ENCODE measurements around the gene RPGRIP1L.

The RPGRIP1L gene

DNA sequence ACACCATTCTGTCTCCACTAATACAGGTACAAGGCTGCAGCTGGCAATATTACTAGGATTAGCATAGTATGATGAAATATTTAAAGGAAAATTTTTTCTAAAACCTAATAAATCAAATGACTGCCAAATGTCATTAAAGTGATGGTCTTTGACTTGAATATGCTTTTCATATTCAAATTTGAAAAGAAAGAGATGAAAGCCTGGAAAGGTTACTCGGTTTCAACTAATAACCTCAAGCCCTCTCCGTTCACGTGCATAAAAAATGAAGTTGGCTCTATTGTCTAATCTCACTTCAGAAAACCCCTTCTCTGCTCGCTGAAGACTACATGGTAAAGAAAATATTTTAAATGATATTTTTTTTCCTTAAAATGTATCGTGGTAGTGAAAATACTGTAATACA lies 83.2 kb downstream of the RPGRIP1L start:
- Mint-ChIP-seq H3K4me1 (no peaks in the 10 kb centered on the region), H3K27ac (no peak overlapping the region), H3K27me3 (ENCODE audit: low read depth) (no peaks in the 10 kb centered on the region), H3K4me3 (no peak overlapping the region), H3K36me3 (ENCODE audit: low read depth) (peaks cover 11% of the 10 kb centered on the region), H3K9me3 (no peaks in the 10 kb centered on the region)
- TF ChIP-seq, protein P1, sequence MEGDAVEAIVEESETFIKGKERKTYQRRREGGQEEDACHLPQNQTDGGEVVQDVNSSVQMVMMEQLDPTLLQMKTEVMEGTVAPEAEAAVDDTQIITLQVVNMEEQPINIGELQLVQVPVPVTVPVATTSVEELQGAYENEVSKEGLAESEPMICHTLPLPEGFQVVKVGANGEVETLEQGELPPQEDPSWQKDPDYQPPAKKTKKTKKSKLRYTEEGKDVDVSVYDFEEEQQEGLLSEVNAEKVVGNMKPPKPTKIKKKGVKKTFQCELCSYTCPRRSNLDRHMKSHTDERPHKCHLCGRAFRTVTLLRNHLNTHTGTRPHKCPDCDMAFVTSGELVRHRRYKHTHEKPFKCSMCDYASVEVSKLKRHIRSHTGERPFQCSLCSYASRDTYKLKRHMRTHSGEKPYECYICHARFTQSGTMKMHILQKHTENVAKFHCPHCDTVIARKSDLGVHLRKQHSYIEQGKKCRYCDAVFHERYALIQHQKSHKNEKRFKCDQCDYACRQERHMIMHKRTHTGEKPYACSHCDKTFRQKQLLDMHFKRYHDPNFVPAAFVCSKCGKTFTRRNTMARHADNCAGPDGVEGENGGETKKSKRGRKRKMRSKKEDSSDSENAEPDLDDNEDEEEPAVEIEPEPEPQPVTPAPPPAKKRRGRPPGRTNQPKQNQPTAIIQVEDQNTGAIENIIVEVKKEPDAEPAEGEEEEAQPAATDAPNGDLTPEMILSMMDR (IDR thresholded peaks at IDR 0.05; ENCODE audit: unreplicated experiment in 3 of 3) = no peak

DNA sequence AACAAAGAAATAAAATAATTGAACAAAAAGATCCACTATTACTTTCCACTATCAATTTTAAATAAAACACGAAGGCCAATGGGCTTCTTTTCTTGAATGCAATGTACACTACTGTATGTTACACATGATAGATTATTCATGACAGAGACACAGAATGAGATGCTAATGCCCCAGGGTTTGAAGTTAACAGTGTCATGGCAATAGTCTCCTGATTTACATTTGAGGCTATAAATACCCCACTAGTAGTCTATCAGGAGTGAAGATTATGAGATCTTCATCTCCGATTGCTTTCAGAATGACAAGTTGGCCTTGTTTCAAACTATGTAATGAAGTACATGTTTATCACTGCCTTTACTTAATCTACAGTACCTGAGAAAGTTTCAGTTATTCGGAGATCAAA lies 84.4 kb downstream of the RPGRIP1L start:
- H3K9me3 Mint-ChIP-seq = no peaks in the 10 kb centered on the region
- H3K4me1 Mint-ChIP-seq = no peaks in the 10 kb centered on the region
- no peak overlapping the region for H3K27ac Mint-ChIP-seq
- TF ChIP-seq, protein P1 (IDR thresholded peaks at IDR 0.05; ENCODE audit: unreplicated experiment in 3 of 3) = no peak
- H3K36me3 Mint-ChIP-seq (ENCODE audit: low read depth) = peaks cover 11% of the 10 kb centered on the region
- no peak overlapping the region for H3K4me3 Mint-ChIP-seq
- no peaks in the 10 kb centered on the region for H3K27me3 Mint-ChIP-seq (ENCODE audit: low read depth)

DNA sequence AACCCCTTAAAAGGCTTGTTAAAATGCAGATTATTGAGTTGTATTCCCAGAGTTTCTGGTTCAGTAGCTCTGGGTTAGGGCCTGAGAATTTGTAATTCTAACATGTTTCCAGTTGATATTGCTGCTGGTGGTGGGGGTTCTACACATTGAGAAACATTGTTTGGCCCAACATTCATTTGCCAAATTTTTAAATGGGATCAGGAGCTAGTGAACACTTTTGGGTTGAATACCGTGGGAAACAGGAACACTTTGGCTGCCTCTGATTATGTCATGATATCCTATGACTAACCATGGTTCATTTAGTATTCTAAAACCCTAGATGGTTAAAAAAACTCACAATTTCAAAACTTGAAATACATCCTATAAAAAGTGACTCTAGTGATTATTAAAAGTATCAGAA lies 89.3 kb downstream of the RPGRIP1L start:
- Mint-ChIP-seq H3K4me1 (peaks cover 5% of the 10 kb centered on the region), H3K4me3 (no peak overlapping the region), H3K36me3 (ENCODE audit: low read depth) (peaks cover 20% of the 10 kb centered on the region), H3K27ac (peak overlapping the region in 2 of 3 experiments; percentile 56 to 59), H3K27me3 (ENCODE audit: low read depth) (no peaks in the 10 kb centered on the region), H3K9me3 (no peaks in the 10 kb centered on the region)
- TF ChIP-seq, protein P1 (IDR thresholded peaks at IDR 0.05; ENCODE audit: unreplicated experiment in 3 of 3) = no peak

DNA sequence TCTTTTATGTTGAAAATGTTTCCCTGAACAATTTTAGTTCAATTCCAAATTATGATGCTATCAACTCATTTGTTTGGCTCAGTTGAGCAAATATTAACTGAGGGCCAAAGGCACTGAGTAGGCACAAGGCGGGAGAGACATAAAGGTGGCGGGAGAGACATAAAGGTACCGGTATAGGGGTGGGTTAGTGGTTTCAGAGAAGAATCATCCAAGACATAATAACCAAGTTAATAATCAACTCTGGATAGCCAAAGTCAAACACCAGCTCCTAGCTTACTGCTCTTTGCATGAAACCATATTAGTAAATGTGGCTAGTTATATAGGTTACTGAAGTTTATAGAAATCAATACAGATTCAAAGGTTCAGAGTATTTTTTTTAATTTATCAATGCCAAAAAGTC lies 91.7 kb downstream of the RPGRIP1L start:
- H3K4me1 Mint-ChIP-seq = peaks cover 5% of the 10 kb centered on the region
- no peaks in the 10 kb centered on the region for H3K27me3 Mint-ChIP-seq (ENCODE audit: low read depth)
- H3K36me3 Mint-ChIP-seq (ENCODE audit: low read depth) = peaks cover 14% of the 10 kb centered on the region
- no peak overlapping the region for H3K4me3 Mint-ChIP-seq
- peak overlapping the region; percentile 3 to 75 (median 26) for H3K27ac Mint-ChIP-seq
- TF ChIP-seq, protein P1 (IDR thresholded peaks at IDR 0.05; ENCODE audit: unreplicated experiment in 3 of 3) = no peak
- no peaks in the 10 kb centered on the region for H3K9me3 Mint-ChIP-seq

DNA sequence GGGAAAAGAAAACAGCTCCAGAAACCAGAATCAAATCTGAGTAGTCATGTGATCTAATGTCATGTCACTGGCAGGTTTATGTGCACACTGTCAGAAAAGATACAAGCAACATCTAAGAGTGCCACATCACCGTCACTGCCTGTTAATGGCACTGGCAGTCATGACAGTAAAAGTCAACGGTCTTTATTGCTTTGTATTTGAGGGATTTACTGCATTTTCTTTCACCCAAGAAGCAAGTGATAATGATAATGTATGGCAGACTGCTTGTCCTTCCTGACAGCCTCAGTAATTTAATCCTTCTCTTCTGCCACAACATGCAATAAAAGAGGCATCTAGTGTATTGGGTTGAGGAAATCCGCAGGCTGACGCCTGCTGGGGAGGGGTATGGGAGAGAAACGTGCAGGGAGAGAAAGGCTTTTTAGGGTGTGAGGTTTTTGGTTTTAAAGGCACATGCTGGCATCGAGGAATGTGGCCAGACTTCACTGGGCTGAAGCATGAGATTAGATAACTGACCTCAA lies 92.4 kb downstream of the RPGRIP1L start:
- Mint-ChIP-seq H3K36me3 (ENCODE audit: low read depth) (peaks cover 14% of the 10 kb centered on the region), H3K27me3 (ENCODE audit: low read depth) (no peaks in the 10 kb centered on the region), H3K9me3 (no peaks in the 10 kb centered on the region), H3K4me3 (no peak overlapping the region), H3K4me1 (peaks cover 5% of the 10 kb centered on the region), H3K27ac (peak overlapping the region in 1 of 3 experiments; percentile 34)
- TF ChIP-seq, protein P1 (IDR thresholded peaks at IDR 0.05; ENCODE audit: unreplicated experiment in 3 of 3) = no peak

DNA sequence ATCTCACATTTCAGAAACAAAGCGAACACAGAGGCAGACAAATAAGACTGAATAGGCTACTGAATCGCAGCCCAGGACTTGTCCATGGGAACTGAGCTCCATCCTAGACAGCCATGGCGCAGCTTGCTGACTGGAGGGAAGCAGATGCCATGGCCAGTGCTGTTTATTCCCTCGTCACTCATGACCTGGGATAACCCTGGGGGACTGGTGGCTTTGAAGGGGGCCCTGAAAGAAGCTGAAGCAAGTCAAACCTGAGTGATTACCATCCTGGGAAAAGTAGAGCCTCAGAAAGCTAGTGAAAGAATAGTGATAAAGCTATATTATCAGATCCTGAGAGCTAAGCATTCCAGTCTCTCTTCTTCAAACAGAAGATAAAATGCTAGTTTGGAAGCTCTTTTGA lies 94.1 kb downstream of the RPGRIP1L start:
- Mint-ChIP-seq H3K9me3 (no peaks in the 10 kb centered on the region), H3K36me3 (ENCODE audit: low read depth) (peaks cover 30% of the 10 kb centered on the region), H3K27ac (peak overlapping the region; percentile 17 to 44 (median 24)), H3K4me3 (no peak overlapping the region), H3K4me1 (peaks cover 5% of the 10 kb centered on the region), H3K27me3 (ENCODE audit: low read depth) (no peaks in the 10 kb centered on the region)
- TF ChIP-seq, protein P1 (IDR thresholded peaks at IDR 0.05; ENCODE audit: unreplicated experiment in 3 of 3) = no peak
